WTC11 (cell line): ENCODE results near the gene DCBLD2. TPM values are rescaled to one million over a fixed set of nuclear protein-coding genes. Genes with fewer than 3 reads are reported as not detected.

Source experiments
- ATAC-seq: fragments of 200-7000 bp; cut with Tn5 transposase; 2 replicates; pipeline ENCODE4 v1.10.0; 2021; ENCODE audit warnings: mild to moderate bottlenecking, moderate library complexity
- CTCF ChIA-PET: fragments of 300-600 bp; sonication (Branson Sonifier 250); formaldehyde crosslinking; loops from one replicate; lab custom pipeline; 2021; ENCODE audit warnings: antibody characterized with exemption; lab: Charles Lee
- POLR2A ChIA-PET: fragments of 350-600 bp; sonication (Branson Sonifier 250); formaldehyde crosslinking; loops from one replicate; lab custom pipeline; 2021; ENCODE audit warnings: antibody characterized with exemption; lab: Charles Lee
- DNase-seq: peaks from one replicate; pipeline ENCODE4 v3.0.0; 2021; ENCODE audit warnings: low spot score
- H3K27ac Mint-ChIP-seq: 2 replicates; pipeline ENCODE4 v1.8.0; 2021; ENCODE audit warnings: mixed read lengths
- H3K27me3 Mint-ChIP-seq: 2 replicates; pipeline ENCODE4 v1.8.0; 2021; ENCODE audit warnings: low read depth, mild to moderate bottlenecking, moderate library complexity, mixed read lengths
- H3K36me3 Mint-ChIP-seq: 2 replicates; pipeline ENCODE4 v1.8.0; 2021; ENCODE audit warnings: mixed read lengths
- H3K4me1 Mint-ChIP-seq: 2 replicates; pipeline ENCODE4 v1.8.0; 2022; ENCODE audit warnings: mixed read lengths
- H3K4me3 Mint-ChIP-seq: 2 replicates; pipeline ENCODE4 v1.8.0; 2021; ENCODE audit warnings: mild to moderate bottlenecking, moderate library complexity, mixed read lengths
- H3K9me3 Mint-ChIP-seq: 2 replicates; pipeline ENCODE4 v1.8.0; 2021; ENCODE audit warnings: mixed read lengths
- ATF6 ChIP-seq: sonication (generic); formaldehyde crosslinking; IDR thresholded peaks from 2 replicates; pipeline ENCODE4 v1.8.1; 2023; ENCODE audit warnings: mild to moderate bottlenecking, missing genetic modification reagents
- CDX4 ChIP-seq: fragments of 250-450 bp; sonication (Bioruptor Pico); IDR thresholded peaks from 2 replicates; pipeline ENCODE4 v1.9.0; 2021; ENCODE audit warnings: moderate library complexity, mild to moderate bottlenecking, inconsistent platforms, borderline replicate concordance
- FOXP1 ChIP-seq: sonication (generic); formaldehyde crosslinking; IDR thresholded peaks from 2 replicates; pipeline ENCODE4 v1.8.0; 2022; ENCODE audit warnings: missing genetic modification reagents, mild to moderate bottlenecking, moderate library complexity, borderline replicate concordance
- GABPB1 ChIP-seq: sonication (generic); formaldehyde crosslinking; IDR thresholded peaks from 2 replicates; pipeline ENCODE4 v1.8.1; 2023; ENCODE audit warnings: mild to moderate bottlenecking, missing genetic modification reagents
- IRF1 ChIP-seq: sonication (generic); formaldehyde crosslinking; IDR thresholded peaks from 2 replicates; pipeline ENCODE4 v1.8.0; 2023; ENCODE audit warnings: missing genetic modification reagents
- MLX ChIP-seq: sonication (generic); formaldehyde crosslinking; IDR thresholded peaks from 2 replicates; pipeline ENCODE4 v1.8.1; 2023; ENCODE audit warnings: mild to moderate bottlenecking, missing genetic modification reagents, moderate library complexity
- NFE2L1 ChIP-seq: sonication (generic); formaldehyde crosslinking; IDR thresholded peaks from 2 replicates; pipeline ENCODE4 v1.8.1; 2023; ENCODE audit warnings: missing genetic modification reagents
- NR1H2 ChIP-seq: sonication (generic); formaldehyde crosslinking; IDR thresholded peaks from 2 replicates; pipeline ENCODE4 v1.9.0; 2021; ENCODE audit warnings: mild to moderate bottlenecking, moderate library complexity, missing genetic modification reagents
- SP1 ChIP-seq: sonication (generic); formaldehyde crosslinking; conservative IDR thresholded peaks from 2 replicates; pipeline ENCODE4 v1.8.1; 2022; ENCODE audit warnings: missing genetic modification reagents
- STAT6 ChIP-seq: sonication (generic); formaldehyde crosslinking; conservative IDR thresholded peaks from 2 replicates; pipeline ENCODE4 v1.8.1; 2023; ENCODE audit warnings: mild to moderate bottlenecking, low read depth, missing genetic modification reagents, moderate library complexity
- USF1 ChIP-seq: sonication (generic); formaldehyde crosslinking; IDR thresholded peaks from 2 replicates; pipeline ENCODE4 v1.8.0; 2022; ENCODE audit warnings: mild to moderate bottlenecking, missing genetic modification reagents
- USF2 ChIP-seq: sonication (generic); formaldehyde crosslinking; IDR thresholded peaks from 2 replicates; pipeline ENCODE4 v1.8.1; 2023; ENCODE audit warnings: mild to moderate bottlenecking, missing genetic modification reagents, moderate library complexity
- ZNF138 ChIP-seq: sonication (generic); formaldehyde crosslinking; conservative IDR thresholded peaks from 2 replicates; pipeline ENCODE4 v1.8.1; 2022; ENCODE audit warnings: mild to moderate bottlenecking, moderate library complexity, missing genetic modification reagents
- ZNF425 ChIP-seq: fragments of 250-450 bp; sonication (Bioruptor Pico); conservative IDR thresholded peaks from 2 replicates; pipeline ENCODE4 v1.9.0; 2021; ENCODE audit warnings: mild to moderate bottlenecking
- total RNA-seq: library from RNA; stranded (reverse); gene quantifications from 3 replicates; pipeline ENCODE4 v1.2.3, GENCODE V29; 2021

DCBLD2 gene
- total RNA-seq, 1 experiment from 2014 or later: 47.9 TPM

- TF ChIP-seq ATF6: no peak
- no peak for TF ChIP-seq CDX4 (CRISPR knock-in tag)
- no peak for TF ChIP-seq NFE2L1 (CRISPR knock-in tag)
- TF ChIP-seq USF1 (CRISPR knock-in tag): no peak
- TF ChIP-seq USF2 (CRISPR knock-in tag): no peak
- TF ChIP-seq FOXP1 (CRISPR knock-in tag): no peak
- no peak for TF ChIP-seq MLX (CRISPR knock-in tag)
- no peak for TF ChIP-seq GABPB1
- TF ChIP-seq NR1H2 (CRISPR knock-in tag): no peak
Observed at GRCh38 chr3:98764472-98764884, 137.0 kb downstream of the DCBLD2 start (continued).

GRCh38 chr3:98763819-98764418 lies 137.6 kb downstream of the DCBLD2 start:
- H3K36me3 Mint-ChIP-seq: no peaks in the 10 kb centered on the region
- TF ChIP-seq ZNF425 (CRISPR knock-in tag): no peak
- no peak for TF ChIP-seq SP1 (CRISPR knock-in tag)
- no peak for TF ChIP-seq IRF1 (CRISPR knock-in tag)
- TF ChIP-seq STAT6 (CRISPR knock-in tag): no peak
- TF ChIP-seq ZNF138 (CRISPR knock-in tag): no peak
- TF ChIP-seq, all 79 proteins: peak for 0
- ChIA-PET POLR2A (no interaction called here), CTCF (interaction anchor here (0.9 to 2.2 kb wide), 2 partner anchors 107 to 162 kb away, joined by 5 to 6 read pairs; no protein-coding TSS in a partner anchor)
- DNase-seq (no peak), ATAC-seq (peak; percentile 30; the same call in 1 of the 2 replicates)
- Mint-ChIP-seq H3K9me3 (no peaks in the 10 kb centered on the region), H3K27me3 (no peaks in the 10 kb centered on the region), H3K4me3 (no peak overlapping the region), H3K4me1 (peaks cover 38% of the 10 kb centered on the region), H3K27ac (no peak overlapping the region)
